ENCODE data around the gene ZNF746.
A peak's percentile ranks its signal among the peaks of the same experiment; 100 is the strongest.

Gene ZNF746

DNA sequence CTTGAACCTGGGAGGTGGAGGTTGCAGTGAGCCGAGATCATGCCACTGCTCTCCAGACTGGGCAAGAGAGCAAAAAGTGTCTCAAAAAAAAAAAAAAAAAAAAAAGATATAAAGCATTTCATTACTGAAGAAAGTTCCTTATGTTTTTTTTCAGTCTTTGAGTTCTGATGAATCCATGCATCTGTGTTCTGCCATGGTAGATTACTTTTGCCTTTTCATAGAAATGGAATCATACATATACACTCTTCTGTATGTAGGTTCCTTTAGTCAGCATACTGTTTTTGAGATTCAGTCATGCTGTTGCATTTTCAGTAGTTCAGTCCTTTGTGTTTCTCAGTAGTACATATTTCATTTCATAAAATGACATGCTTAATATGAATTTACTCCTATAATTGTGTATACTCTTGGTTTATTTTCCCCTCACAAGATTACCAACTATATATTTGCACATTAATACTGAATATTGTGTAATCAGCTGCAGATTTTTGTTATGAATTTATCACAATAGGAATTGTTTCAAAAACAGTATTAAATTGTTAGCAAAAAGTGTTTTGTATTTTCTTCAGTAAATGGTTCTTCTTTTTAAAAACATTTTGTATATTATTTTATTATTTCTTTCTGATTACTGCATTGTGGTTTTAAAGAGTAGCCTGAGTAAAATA is 34.0 kb downstream of the ZNF746 start:
- TF ChIP-seq, protein P1, sequence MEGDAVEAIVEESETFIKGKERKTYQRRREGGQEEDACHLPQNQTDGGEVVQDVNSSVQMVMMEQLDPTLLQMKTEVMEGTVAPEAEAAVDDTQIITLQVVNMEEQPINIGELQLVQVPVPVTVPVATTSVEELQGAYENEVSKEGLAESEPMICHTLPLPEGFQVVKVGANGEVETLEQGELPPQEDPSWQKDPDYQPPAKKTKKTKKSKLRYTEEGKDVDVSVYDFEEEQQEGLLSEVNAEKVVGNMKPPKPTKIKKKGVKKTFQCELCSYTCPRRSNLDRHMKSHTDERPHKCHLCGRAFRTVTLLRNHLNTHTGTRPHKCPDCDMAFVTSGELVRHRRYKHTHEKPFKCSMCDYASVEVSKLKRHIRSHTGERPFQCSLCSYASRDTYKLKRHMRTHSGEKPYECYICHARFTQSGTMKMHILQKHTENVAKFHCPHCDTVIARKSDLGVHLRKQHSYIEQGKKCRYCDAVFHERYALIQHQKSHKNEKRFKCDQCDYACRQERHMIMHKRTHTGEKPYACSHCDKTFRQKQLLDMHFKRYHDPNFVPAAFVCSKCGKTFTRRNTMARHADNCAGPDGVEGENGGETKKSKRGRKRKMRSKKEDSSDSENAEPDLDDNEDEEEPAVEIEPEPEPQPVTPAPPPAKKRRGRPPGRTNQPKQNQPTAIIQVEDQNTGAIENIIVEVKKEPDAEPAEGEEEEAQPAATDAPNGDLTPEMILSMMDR (conservative IDR thresholded peaks at IDR 0.05), result no peak
- H3K27ac ChIP-seq, result no peak overlapping the region

DNA sequence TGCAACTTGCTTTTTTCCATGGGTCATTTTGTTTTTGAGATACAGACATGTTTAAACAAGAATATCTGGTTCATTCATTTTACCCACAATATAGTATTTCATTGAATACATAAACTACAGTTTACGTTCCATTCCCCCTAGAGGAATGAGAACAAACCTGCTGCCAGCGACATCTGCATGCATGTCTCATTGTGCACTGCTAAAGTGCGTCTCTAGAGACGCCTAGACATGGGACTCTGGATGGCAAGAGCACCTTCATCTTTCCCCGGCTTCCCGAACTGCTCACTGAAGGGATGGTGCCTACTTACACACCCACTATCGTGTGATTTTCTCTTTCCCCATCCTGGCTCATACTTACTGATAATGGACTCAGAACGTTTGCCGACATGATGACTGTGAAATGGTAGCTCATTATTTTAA is 35.5 kb downstream of the ZNF746 start:
- TF ChIP-seq, protein P1 (conservative IDR thresholded peaks at IDR 0.05), result no peak
- no peak overlapping the region for H3K27ac ChIP-seq

DNA sequence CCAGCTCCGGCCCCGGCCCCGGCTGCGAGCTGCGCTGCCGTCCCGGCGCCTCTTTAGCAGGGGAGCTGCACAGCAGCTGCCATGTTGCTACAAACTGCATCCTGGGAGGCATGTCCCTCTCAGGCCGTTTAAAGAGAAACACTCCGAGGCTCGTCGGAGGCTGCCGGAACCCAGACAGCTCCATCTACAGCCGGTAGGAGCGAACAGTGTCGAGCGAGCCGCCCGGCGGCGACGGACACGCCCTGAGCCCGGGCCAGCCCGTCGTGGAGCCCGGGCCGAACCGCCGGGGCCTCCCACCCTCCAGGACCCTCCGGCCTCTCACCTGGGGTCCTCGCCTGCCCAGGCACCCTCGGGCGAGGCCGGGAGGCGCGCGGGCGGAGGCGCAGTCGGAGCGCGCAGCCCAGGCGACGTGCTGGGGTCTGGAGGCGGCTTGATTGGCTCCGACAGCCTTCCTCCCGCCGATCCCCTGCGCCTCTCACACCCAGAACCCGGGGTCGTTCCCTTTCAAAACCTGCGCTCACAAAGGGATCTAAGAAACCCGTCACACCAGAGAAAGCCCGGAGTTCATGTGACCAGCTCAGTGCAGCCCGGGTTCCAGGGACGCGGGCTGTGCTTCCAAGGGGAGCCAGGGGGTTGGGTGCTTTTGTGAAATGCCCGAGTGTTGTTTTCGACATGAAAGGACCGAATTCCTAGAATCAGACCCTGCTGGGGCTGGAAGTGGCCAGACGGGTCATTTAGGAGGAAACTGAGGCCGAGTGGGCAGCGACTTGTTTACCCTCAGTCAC is 36.9 kb downstream of the ZNF746 start, which contains the start of gene ZNF777:
TSS of gene ZNF777 (minus strand) at position 570 of the 785 bp plus-strand sequence. CDS start 5,040 bp downstream, outside the sequence.
- TF ChIP-seq, protein P1 (conservative IDR thresholded peaks at IDR 0.05), result peak; percentile 82
- peak within 1 kb of the TSS; percentile 80 for H3K27ac ChIP-seq

DNA sequence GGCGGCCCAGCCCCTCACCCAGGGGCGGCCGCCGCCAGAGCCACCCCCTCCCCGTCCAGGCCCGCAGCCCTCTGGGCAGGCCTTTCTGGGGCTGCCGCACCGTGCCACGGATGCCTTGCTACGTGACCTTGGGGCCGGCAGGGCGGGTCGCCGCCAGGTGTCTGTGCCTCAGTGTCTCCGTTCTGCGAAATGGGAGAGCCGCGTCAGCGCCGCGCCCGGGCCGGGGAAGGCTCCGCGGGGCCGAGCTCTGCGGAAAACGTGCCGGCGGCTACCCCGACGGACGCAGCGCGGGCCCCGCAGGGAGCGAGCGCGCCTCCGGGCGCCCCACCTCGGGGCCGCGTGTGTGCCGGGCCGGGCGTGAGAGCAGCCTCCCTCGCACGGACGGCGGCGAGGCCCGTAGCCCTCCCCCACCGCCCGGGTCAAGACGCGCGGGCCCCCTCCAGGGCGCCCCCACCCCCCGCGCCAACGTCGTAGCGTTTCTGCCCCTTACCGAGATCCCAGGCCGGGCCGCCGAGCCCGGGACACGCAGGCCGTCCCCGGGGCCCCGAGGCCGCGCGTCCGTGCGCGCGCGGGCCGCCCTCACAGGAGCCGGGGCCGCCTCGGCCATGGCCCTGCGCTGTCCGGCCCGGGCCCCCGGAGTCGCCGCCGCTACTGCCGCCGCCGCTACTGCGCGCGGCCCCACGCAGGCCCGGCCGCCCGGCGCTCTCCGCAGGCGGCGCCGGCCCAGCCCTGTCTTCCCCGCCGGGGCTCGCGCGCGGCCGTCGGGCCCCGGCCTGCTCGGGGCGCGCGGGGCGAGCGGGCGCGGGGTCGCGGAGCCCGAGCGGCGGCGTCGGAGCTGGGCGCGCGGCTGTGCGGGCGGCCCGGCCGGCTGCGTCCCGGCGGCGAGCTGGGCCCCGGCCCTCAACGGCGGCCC is 37.8 kb downstream of the ZNF746 start:
- TF ChIP-seq, protein P1 (conservative IDR thresholded peaks at IDR 0.05), result no peak

DNA sequence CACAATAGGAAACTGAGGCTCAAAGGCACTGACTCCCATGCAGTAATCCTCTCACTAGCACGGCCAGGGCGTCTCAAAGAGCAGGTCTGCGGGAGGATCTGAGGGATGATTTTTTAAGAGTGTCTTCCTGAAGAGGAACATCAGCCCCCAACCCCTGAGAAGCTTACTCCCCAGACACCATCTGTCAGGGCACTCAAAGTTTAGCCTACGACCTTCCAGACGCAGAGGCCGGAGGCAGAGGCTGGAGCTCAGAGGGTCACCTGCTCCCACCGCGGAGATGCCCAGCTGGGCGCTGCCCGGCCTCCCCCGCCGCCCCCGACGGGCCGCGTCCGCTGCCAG is 38.4 kb downstream of the ZNF746 start:
- TF ChIP-seq, protein P1 (conservative IDR thresholded peaks at IDR 0.05), result no peak
- peak overlapping the region; percentile 80; the same call in 1 of the 2 replicates for H3K27ac ChIP-seq

More for the DNA sequence above, 37.8 kb downstream of the ZNF746 start:
- H3K27ac ChIP-seq, result peak overlapping the region; percentile 80

DNA sequence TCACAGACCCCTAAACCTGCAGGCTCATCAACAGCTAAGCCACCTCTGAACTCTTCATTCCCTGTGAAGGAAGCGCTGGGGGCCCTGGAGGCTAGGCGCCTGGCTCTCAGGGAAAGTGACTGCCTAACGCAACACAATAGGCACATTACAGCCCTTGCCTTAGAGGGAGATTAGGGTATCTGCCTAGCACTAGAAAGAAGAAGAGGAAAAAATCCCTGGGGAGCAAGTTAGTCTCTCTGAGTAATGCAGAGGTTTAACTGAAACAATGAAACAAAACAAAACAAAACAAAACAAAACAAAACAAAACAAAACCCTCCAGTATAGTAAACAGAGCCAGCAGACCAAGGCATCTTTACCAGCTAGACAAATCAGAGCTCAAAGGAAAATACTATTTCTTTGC is 39.4 kb downstream of the ZNF746 start:
- no peak overlapping the region for H3K27ac ChIP-seq
- TF ChIP-seq, protein P1 (conservative IDR thresholded peaks at IDR 0.05), result no peak

DNA sequence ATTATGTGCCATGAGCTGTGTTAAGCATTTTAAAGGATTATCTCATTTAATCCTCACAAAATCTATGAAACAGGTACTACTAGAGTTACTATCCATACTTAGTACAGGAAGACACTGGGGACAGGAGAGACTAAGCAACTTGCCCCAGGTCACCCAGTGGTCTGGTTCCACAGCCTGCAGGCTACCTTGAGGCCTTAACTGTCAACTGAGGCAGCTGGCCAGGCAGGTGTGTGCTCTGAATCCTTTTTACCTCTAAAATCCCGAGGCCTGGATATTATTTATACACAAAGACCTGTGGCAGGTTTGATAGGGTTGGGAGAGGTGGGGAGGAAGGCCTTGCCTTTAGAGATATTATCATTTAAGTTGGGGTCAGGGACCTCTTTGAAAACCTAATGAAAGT is 39.8 kb downstream of the ZNF746 start:
- no peak overlapping the region for H3K27ac ChIP-seq
- TF ChIP-seq, protein P1 (conservative IDR thresholded peaks at IDR 0.05), result no peak

Data from VCaP (cell line).